H1 (cell line): ENCODE results near the gene CRTC1. TPM values are rescaled to one million over a fixed set of nuclear protein-coding genes. Genes with fewer than 3 reads are reported as not detected.
A peak's percentile ranks its signal among the peaks of the same experiment; 100 is the strongest.

Source experiments
- CTCF ChIA-PET: fragments of 300-600 bp; sonication (Branson Sonifier 250); formaldehyde crosslinking; loops from one replicate; lab custom pipeline; 2021; ENCODE audit not compliant: partially characterized antibody; lab: Charles Lee
- POLR2A ChIA-PET: fragments of 300-600 bp; sonication (Branson Sonifier 250); formaldehyde crosslinking; loops from one replicate; lab custom pipeline; 2021; ENCODE audit warnings: inconsistent platforms; ENCODE audit not compliant: partially characterized antibody; lab: Charles Lee
- DNase-seq, 2 experiments: peaks; one replicate each; pipeline versions ENCODE4 v3.0.0 to v3.0.0-alpha.2; 2010 to 2022; ENCODE audit warnings: low spot score in 2 of 2, low read depth in 1 of 2, mixed read lengths in 1 of 2
- FAIRE-seq: peaks from 2 replicates; lab custom pipeline; 2011; peaks lifted over from hg19 to GRCh38; lab: Jason Lieb, UNC
- H2AFZ ChIP-seq: 2 replicates; pipeline ENCODE4 v1.8.1; 2012; ENCODE audit warnings: low read length, inconsistent platforms
- H2AK5ac ChIP-seq: 2 replicates; pipeline ENCODE4 v1.6.1; 2013; ENCODE audit warnings: low read depth, low read length
- H2BK120ac ChIP-seq: replicated peaks from 2 replicates; pipeline ENCODE3; 2013; ENCODE audit warnings: low read depth, low read length, inconsistent platforms
- H2BK12ac ChIP-seq: 2 replicates; pipeline ENCODE4 v1.6.1; 2013; ENCODE audit warnings: low read depth, low read length
- H2BK15ac ChIP-seq: 2 replicates; pipeline ENCODE4 v1.6.1; 2013; ENCODE audit warnings: low read length
- H2BK20ac ChIP-seq: 2 replicates; pipeline ENCODE4 v1.6.1; 2013; ENCODE audit warnings: low read length
- H2BK5ac ChIP-seq: 2 replicates; pipeline ENCODE4 v1.6.1; 2013; ENCODE audit warnings: low read depth, low read length
- H3K14ac ChIP-seq: 2 replicates; pipeline ENCODE4 v1.6.1; 2013; ENCODE audit warnings: inconsistent platforms; ENCODE audit not compliant: insufficient read length
- H3K18ac ChIP-seq: 2 replicates; pipeline ENCODE4 v1.6.1; 2013; ENCODE audit warnings: low read length; ENCODE audit errors: extremely low read depth
- H3K23ac ChIP-seq: 2 replicates; pipeline ENCODE4 v1.6.1; 2013; ENCODE audit warnings: inconsistent platforms; ENCODE audit not compliant: insufficient read length
- H3K23me2 ChIP-seq: 2 replicates; pipeline ENCODE4 v1.6.1; 2013; ENCODE audit warnings: low read depth, low read length
- H3K27ac ChIP-seq: 2 replicates; pipeline ENCODE4 v1.6.1; 2011; ENCODE audit warnings: low read depth, low read length, inconsistent platforms
- H3K27me3 ChIP-seq, 4 experiments: replicated peaks in 1 of 4; 1 replicate in 1 of 4; 2 replicates in 3 of 4; pipeline versions ENCODE4 v1.6.1 to v1.8.1; 2011 to 2013; ENCODE audit warnings: low read length in 3 of 4, mild to moderate bottlenecking in 3 of 4, inconsistent platforms in 2 of 4, mixed read lengths in 2 of 4, moderate library complexity in 1 of 4; ENCODE audit not compliant: control insufficient read depth in 3 of 4, insufficient read depth in 3 of 4; ENCODE audit errors: extremely low read depth in 1 of 4
- H3K36me3 ChIP-seq, 4 experiments: 2 replicates each; pipeline versions ENCODE4 v1.6.1 to v1.8.1; 2011 to 2013; ENCODE audit warnings: mild to moderate bottlenecking in 4 of 4, low read length in 3 of 4, moderate library complexity in 2 of 4, control low read depth in 1 of 4, inconsistent platforms in 1 of 4; ENCODE audit not compliant: insufficient read depth in 4 of 4, control insufficient read depth in 2 of 4
- H3K4ac ChIP-seq: replicated peaks from 2 replicates; pipeline ENCODE3; 2013; ENCODE audit warnings: low read length, low read depth, mixed read lengths, inconsistent platforms; ENCODE audit not compliant: insufficient read length
- H3K4me1 ChIP-seq, 4 experiments: replicated peaks in 1 of 4; 1 replicate in 1 of 4; 2 replicates in 3 of 4; pipeline versions ENCODE4 v1.6.1 to v1.8.1; 2011 to 2013; ENCODE audit warnings: low read length in 3 of 4, inconsistent platforms in 2 of 4, mixed read lengths in 1 of 4; ENCODE audit not compliant: insufficient read depth in 4 of 4, control insufficient read depth in 3 of 4
- H3K4me2 ChIP-seq, 2 experiments: 2 replicates each; pipeline versions ENCODE4 v1.6.1 to v1.8.1; 2011 to 2013; ENCODE audit warnings: low read depth in 2 of 2, low read length in 2 of 2, control low read depth in 1 of 2, inconsistent platforms in 1 of 2, mild to moderate bottlenecking in 1 of 2; ENCODE audit not compliant: insufficient read depth in 1 of 2
- H3K4me3 ChIP-seq, 4 experiments: fragments of 200-600, 300-600 bp in 1 of 4; sonication (generic), shearing (Covaris generic), sonication (Bioruptor Twin) in 1 of 4; 2 replicates each; pipeline versions ENCODE4 v1.5.1 to v1.8.1; 2011 to 2016; ENCODE audit warnings: low read length in 4 of 4, low read depth in 3 of 4, control low read depth in 2 of 4, inconsistent platforms in 2 of 4, mild to moderate bottlenecking in 2 of 4, mixed read lengths in 1 of 4, moderate library complexity in 1 of 4; ENCODE audit not compliant: insufficient read depth in 2 of 4; ENCODE audit errors: extremely low read depth in 1 of 4
- H3K56ac ChIP-seq: replicated peaks from 2 replicates; pipeline ENCODE3; 2013; ENCODE audit warnings: low read depth, mild to moderate bottlenecking, mixed read lengths, low read length, inconsistent platforms; ENCODE audit not compliant: insufficient read length
- H3K79me1 ChIP-seq: 2 replicates; pipeline ENCODE4 v1.6.1; 2013; ENCODE audit warnings: low read depth, low read length, control low read depth
- H3K79me2 ChIP-seq, 2 experiments: 2 replicates each; pipeline versions ENCODE4 v1.6.1 to v1.8.1; 2012 to 2013; ENCODE audit warnings: low read length in 2 of 2, mild to moderate bottlenecking in 2 of 2, inconsistent platforms in 1 of 2; ENCODE audit not compliant: insufficient read depth in 2 of 2, control insufficient read depth in 1 of 2
- H3K9ac ChIP-seq, 4 experiments: replicated peaks in 1 of 4; 1 replicate in 1 of 4; 2 replicates in 3 of 4; pipeline versions ENCODE4 v1.6.1 to v1.8.1; 2011 to 2013; ENCODE audit warnings: low read depth in 3 of 4, low read length in 3 of 4, control low read depth in 2 of 4, mild to moderate bottlenecking in 2 of 4, moderate library complexity in 2 of 4, inconsistent platforms in 1 of 4; ENCODE audit errors: extremely low read depth in 1 of 4
- H3K9me3 ChIP-seq, 2 experiments: 2 replicates each; pipeline versions ENCODE4 v1.6.1 to v1.8.1; 2012 to 2013; ENCODE audit warnings: mild to moderate bottlenecking in 2 of 2, moderate library complexity in 2 of 2, control low read depth in 1 of 2, inconsistent platforms in 1 of 2, low read depth in 1 of 2, low read length in 1 of 2, mixed read lengths in 1 of 2; ENCODE audit not compliant: insufficient read depth in 2 of 2
- H4K20me1 ChIP-seq, 2 experiments: replicated peaks in 1 of 2; 2 replicates each; pipeline versions ENCODE3 to v1.8.1; 2011 to 2013; ENCODE audit warnings: inconsistent platforms in 2 of 2, low read length in 2 of 2, mild to moderate bottlenecking in 1 of 2; ENCODE audit not compliant: insufficient read depth in 2 of 2, control insufficient read depth in 1 of 2
- H4K5ac ChIP-seq: 2 replicates; pipeline ENCODE4 v1.6.1; 2013; ENCODE audit warnings: low read length, low read depth, mixed read lengths, inconsistent platforms; ENCODE audit not compliant: insufficient read length
- H4K8ac ChIP-seq: 2 replicates; pipeline ENCODE4 v1.8.0; 2013; ENCODE audit warnings: mild to moderate bottlenecking, moderate library complexity, low read length, inconsistent platforms; ENCODE audit not compliant: insufficient read depth; ENCODE audit errors: extremely low read depth
- H4K91ac ChIP-seq: replicated peaks from 2 replicates; pipeline ENCODE3; 2013; ENCODE audit warnings: low read length, mixed read lengths, inconsistent platforms; ENCODE audit not compliant: insufficient read length
- BRCA1 ChIP-seq: IDR thresholded peaks from 2 replicates; pipeline ENCODE4 v1.6.1; 2012; ENCODE audit warnings: low read depth, low read length, improper control_type of control experiment
- NRF1 ChIP-seq: IDR thresholded peaks from 2 replicates; pipeline ENCODE4 v1.6.1; 2011; ENCODE audit warnings: mild to moderate bottlenecking, low read depth, low read length, improper control_type of control experiment
- POLR2AphosphoS5 ChIP-seq: IDR thresholded peaks from 2 replicates; pipeline ENCODE4 v1.6.1; 2011; ENCODE audit warnings: low read depth, low read length
- POU5F1 ChIP-seq: IDR thresholded peaks from 2 replicates; pipeline ENCODE4 v1.6.1; 2011; ENCODE audit warnings: low read depth, mild to moderate bottlenecking, low read length, moderate library complexity
- RFX5 ChIP-seq: IDR thresholded peaks from 2 replicates; pipeline ENCODE4 v1.6.1; 2011; ENCODE audit warnings: low read depth, low read length, improper control_type of control experiment, borderline replicate concordance
- SAP30 ChIP-seq: fragments of 300-600 bp; sonication (generic); IDR thresholded peaks from 2 replicates; pipeline ENCODE4 v1.7.1; 2012; ENCODE audit warnings: low read length, moderate library complexity, mild to moderate bottlenecking, inconsistent platforms; ENCODE audit not compliant: insufficient read depth, insufficient replicate concordance
- SIN3A ChIP-seq, 2 experiments: IDR thresholded peaks in 1 of 2; conservative IDR thresholded peaks in 1 of 2; 2 replicates each; pipeline ENCODE4 v1.6.1; 2011 to 2012; ENCODE audit warnings: low read length in 2 of 2, improper control_type of control experiment in 1 of 2, low read depth in 1 of 2, mild to moderate bottlenecking in 1 of 2
- SUZ12 ChIP-seq: fragments of 200-600 bp; sonication (generic); IDR thresholded peaks from 2 replicates; pipeline ENCODE4 v1.6.1; 2012; ENCODE audit warnings: mild to moderate bottlenecking, inconsistent platforms, low read length, moderate library complexity, mixed read lengths
- WGBS, 2 experiments: shearing (Covaris generic) in 1 of 2; methylation state at CpG; one replicate each; pipeline versions ENCODE4 v1.1.6 to v1.1.7; 2013 to 2015; ENCODE audit warnings: low lambda C conversion rate in 2 of 2, mixed read lengths in 2 of 2, inconsistent platforms in 1 of 2, low coverage in 1 of 2, missing lambda C conversion rate in 1 of 2; ENCODE audit not compliant: insufficient replicate concordance in 2 of 2, insufficient coverage in 1 of 2, insufficient read length in 1 of 2; ENCODE audit errors: extremely low coverage in 1 of 2, missing lambda C conversion rate in 1 of 2; 5-methylcytosine and 5-hydroxymethylcytosine counted together
- polyA plus RNA-seq, 7 experiments: library from polyadenylated mRNA; depleted of rRNA in 3 of 7; stranded (reverse) in 5 of 7; unstranded in 2 of 7; fragments of >200 nt in 5 of 7; fragments of 200-250 nt in 2 of 7; gene quantifications; 1 replicate in 5 of 7; 2 replicates in 1 of 7; 4 replicates in 1 of 7; pipeline versions ENCODE4 v1.2.1 to v1.2.3, GENCODE V29; 2011 to 2013; ENCODE audit warnings: missing spikeins in 2 of 7, mixed read lengths in 2 of 7
- total RNA-seq: library from RNA; stranded (reverse); fragmentation: NEBNext Ultra II Directional; extraction: Animal tissue kit (Norgen Biotek cat#: 25700); gene quantifications from 2 replicates; pipeline ENCODE4 v1.2.1, GENCODE V29; 2021
- TF ChIP-seq, protein P1 (sequence below): IDR thresholded peaks from 2 replicates; pipeline ENCODE4 v1.6.1; 2012; ENCODE audit warnings: inconsistent platforms

Gene CRTC1
- total and polyA plus RNA-seq, 2 of the 8 experiments (the other 6 are each of a cell fraction or from before 2014, with no cell fraction given), result 2.9 to 8.5 TPM

GRCh38 chr19:18735324-18735723, 51.8 kb downstream of the CRTC1 start:
- H4K20me1 ChIP-seq, result peaks cover 2 to 8% of the 10 kb centered on the region in 2 experiments

More at GRCh38 chr19:18735324-18735723, 51.8 kb downstream of the CRTC1 start:
- DNase-seq (no peak), FAIRE-seq (no peak)
- Histone ChIP-seq H2BK20ac (no peak overlapping the region), H4K91ac (no peak overlapping the region), H3K27ac (no peak overlapping the region), H2AK5ac (0 out of 2 replicates have a peak overlapping the region, but pooled peaks have one; percentile 24), H4K8ac (no peak overlapping the region), H3K18ac (no peak overlapping the region), H4K5ac (no peak overlapping the region), H3K56ac (no peak overlapping the region), H3K4ac (no peak overlapping the region), H2AFZ (no peak overlapping the region), H3K4me1 (peaks cover 0 to 3% (median 0%) of the 10 kb centered on the region in 4 experiments; a peak in 1 of 7 replicates), H3K36me3 (no peaks in the 10 kb centered on the region), H2BK15ac (no peak overlapping the region), H3K9ac (no peak overlapping the region), H3K4me2 (no peak overlapping the region), H3K79me2 (no peaks in the 10 kb centered on the region), H3K9me3 (no peaks in the 10 kb centered on the region), H3K79me1 (peaks cover 1% of the 10 kb centered on the region; the same call in 1 of the 2 replicates), H2BK12ac (no peak overlapping the region), H3K27me3 (no peaks in the 10 kb centered on the region), H2BK120ac (no peak overlapping the region), H3K14ac (no peak overlapping the region), H2BK5ac (no peak overlapping the region), H3K23me2 (no peaks in the 10 kb centered on the region), H3K23ac (no peak overlapping the region), H3K4me3 (no peak overlapping the region)
- ChIA-PET POLR2A (interaction anchor here (0.6 kb wide), 1 partner anchor 39 kb away, joined by 3 read pairs; no protein-coding TSS in a partner anchor), CTCF (interaction anchor here (1.1 kb wide), 1 partner anchor 113 kb away, joined by 3 read pairs; no protein-coding TSS in a partner anchor)
- WGBS, 2 experiments, result 98% methylated on average over 11 of the region's 14 CpGs; no CpG with 5 or more reads in 1 of the 2 experiments
- no peak for TF ChIP-seq NRF1
- TF ChIP-seq POU5F1, result no peak
- TF ChIP-seq BRCA1, result no peak
- no peak for TF ChIP-seq RFX5
- TF ChIP-seq, protein P1, sequence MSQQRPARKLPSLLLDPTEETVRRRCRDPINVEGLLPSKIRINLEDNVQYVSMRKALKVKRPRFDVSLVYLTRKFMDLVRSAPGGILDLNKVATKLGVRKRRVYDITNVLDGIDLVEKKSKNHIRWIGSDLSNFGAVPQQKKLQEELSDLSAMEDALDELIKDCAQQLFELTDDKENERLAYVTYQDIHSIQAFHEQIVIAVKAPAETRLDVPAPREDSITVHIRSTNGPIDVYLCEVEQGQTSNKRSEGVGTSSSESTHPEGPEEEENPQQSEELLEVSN, result no peak
- TF ChIP-seq SAP30, result no peak
- no peak for TF ChIP-seq SIN3A (conservative IDR thresholded peaks at IDR 0.05 in 1 of 2, IDR thresholded peaks at IDR 0.05 in 1 of 2; ENCODE audit: low read depth in 1 of 2, low read length in 2 of 2)
- TF ChIP-seq POLR2AphosphoS5, result no peak
- TF ChIP-seq SUZ12, result no peak
